Activated CD8-positive, alpha-beta memory T cell treated with anti-CD3 and anti-CD28 coated beads, Interleukin-2, amount 10 ng/mL, durations not matched to agents 7 days and 5 days (primary cell): ENCODE results near the gene BCL3. TPM values are rescaled to one million over a fixed set of nuclear protein-coding genes. Genes with fewer than 3 reads are reported as not detected.

ENCODE experiments used
- ATAC-seq: fragments of 150-1000 bp; cut with Tn5 transposase; one replicate; pipeline ENCODE4 v1.10.0; 2021; ENCODE audit warnings: moderate library complexity
- CTCF ChIA-PET: fragments of 350-600 bp; sonication (Branson Sonifier 250); formaldehyde crosslinking; loops from one replicate; lab custom pipeline; 2021; ENCODE audit warnings: antibody characterized with exemption; lab: Charles Lee
- DNase-seq: peaks from one replicate; pipeline ENCODE4 v3.0.0-alpha.2; 2020
- H3K27ac Mint-ChIP-seq: one replicate; pipeline ENCODE4 v1.8.0; 2021; ENCODE audit warnings: mild to moderate bottlenecking, mixed read lengths
- H3K27me3 Mint-ChIP-seq: one replicate; pipeline ENCODE4 v1.8.0; 2021; ENCODE audit warnings: mixed read lengths
- H3K36me3 Mint-ChIP-seq: one replicate; pipeline ENCODE4 v1.8.0; 2021; ENCODE audit warnings: mild to moderate bottlenecking, mixed read lengths
- H3K4me1 Mint-ChIP-seq: one replicate; pipeline ENCODE4 v1.8.0; 2021; ENCODE audit warnings: mixed read lengths
- H3K4me3 Mint-ChIP-seq: one replicate; pipeline ENCODE4 v1.8.0; 2021; ENCODE audit warnings: mild to moderate bottlenecking, moderate library complexity, mixed read lengths
- H3K9me3 Mint-ChIP-seq: one replicate; pipeline ENCODE4 v1.8.0; 2022; ENCODE audit warnings: low read depth, mixed read lengths
- microRNA-seq: library from miRNA; unstranded; fragments of <30 nt; microRNA quantifications from one replicate; pipeline ENCODE4 v1.2.0, GENCODE V29; 2022
- total RNA-seq, 2 experiments: library from RNA; stranded (reverse); gene quantifications; one replicate each; pipeline ENCODE4 v1.2.3, GENCODE V29; 2021

The BCL3 gene
- total RNA-seq, 2 experiments from 2014 or later: 56.3 to 60.3 TPM

DNA sequence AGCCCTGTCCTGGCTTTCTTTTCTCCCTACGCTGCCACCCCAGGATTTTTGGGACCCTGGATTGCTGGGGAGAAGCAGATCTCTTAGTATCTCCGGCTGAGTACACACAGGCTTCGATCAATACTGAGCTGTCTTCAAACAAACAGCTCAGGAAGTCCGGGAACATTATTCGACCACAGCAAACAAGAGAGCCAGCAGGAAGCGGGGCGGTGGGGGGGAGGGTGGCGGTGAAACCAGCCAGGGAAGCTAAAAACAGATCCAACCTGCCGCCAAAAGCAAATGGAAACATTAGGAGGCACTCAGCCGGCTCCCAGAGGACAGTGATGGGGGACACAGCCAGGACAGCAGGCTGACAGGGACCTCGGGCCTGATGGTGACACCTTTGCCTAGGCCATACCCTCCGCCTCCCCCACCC is 48.2 kb downstream of the BCL3 start:
- peaks cover 9% of the 10 kb centered on the region for H3K4me1 Mint-ChIP-seq
- ATAC-seq (no peak), DNase-seq (no peak)
- no peaks in the 10 kb centered on the region for H3K36me3 Mint-ChIP-seq
- no peak overlapping the region for H3K4me3 Mint-ChIP-seq
- CTCF ChIA-PET: interaction anchor here (0.8 to 2.9 kb wide), 4 partner anchors 10 to 73 kb away, joined by 4 to 10 read pairs (median 6); no protein-coding TSS in a partner anchor
- H3K27ac Mint-ChIP-seq: no peak overlapping the region
- H3K9me3 Mint-ChIP-seq: no peaks in the 10 kb centered on the region
- no peaks in the 10 kb centered on the region for H3K27me3 Mint-ChIP-seq

DNA sequence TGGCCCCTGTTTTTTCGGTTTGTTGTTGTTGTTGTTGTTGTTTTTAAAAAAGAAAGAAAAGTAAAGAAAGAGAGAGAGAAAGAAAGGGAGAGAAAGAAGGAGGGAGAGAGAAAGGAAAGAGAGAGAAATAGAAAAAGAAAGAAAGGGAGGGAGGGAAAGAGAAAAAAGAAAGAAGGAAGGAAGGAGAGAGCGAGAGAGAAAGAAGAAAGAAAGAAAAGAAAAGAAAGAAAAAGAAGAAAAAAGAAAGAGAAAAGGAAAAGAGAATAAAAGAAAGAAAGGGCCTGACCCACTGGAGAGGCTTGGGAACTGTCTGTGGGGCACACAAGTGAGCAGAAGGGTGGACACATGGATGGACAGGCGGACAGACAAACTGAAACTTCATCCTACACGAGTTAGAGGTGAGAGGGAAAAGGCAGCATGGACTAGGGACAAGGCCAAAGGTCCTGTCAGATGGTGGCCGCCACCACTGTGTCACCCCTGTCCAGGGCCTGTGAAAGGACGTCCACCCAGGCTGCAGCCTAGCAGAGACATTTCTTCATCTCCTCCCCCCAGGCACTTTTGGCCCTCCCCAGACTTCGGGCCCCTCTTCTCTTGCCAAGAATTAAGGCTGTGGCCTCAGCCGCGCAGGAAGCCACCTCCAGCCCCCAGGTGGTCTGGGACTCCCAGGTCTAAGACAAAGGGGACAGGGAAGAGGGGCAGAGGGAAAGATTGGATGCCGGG is 51.3 kb downstream of the BCL3 start:
- H3K27ac Mint-ChIP-seq: no peak overlapping the region
- no peaks in the 10 kb centered on the region for H3K36me3 Mint-ChIP-seq
- no peak overlapping the region for H3K4me3 Mint-ChIP-seq
- H3K27me3 Mint-ChIP-seq: no peaks in the 10 kb centered on the region
- ATAC-seq (no peak), DNase-seq (no peak)
- H3K4me1 Mint-ChIP-seq: peaks cover 9% of the 10 kb centered on the region
- CTCF ChIA-PET: interaction anchor here (1.1 to 2.0 kb wide), 4 partner anchors 29 to 539 kb away, joined by 3 to 7 read pairs (median 5); partner anchors contain the start of gene NECTIN2
- no peaks in the 10 kb centered on the region for H3K9me3 Mint-ChIP-seq

GRCh38 chr19:44800461-44800860 is 52.0 kb downstream of the BCL3 start:
- CTCF ChIA-PET: no interaction called here
- Mint-ChIP-seq H3K4me1 (peaks cover 9% of the 10 kb centered on the region), H3K36me3 (no peaks in the 10 kb centered on the region), H3K4me3 (no peak overlapping the region), H3K9me3 (no peaks in the 10 kb centered on the region), H3K27me3 (peaks cover 3% of the 10 kb centered on the region), H3K27ac (no peak overlapping the region)
- ATAC-seq (peak; percentile 98), DNase-seq (peak; percentile 90)

DNA sequence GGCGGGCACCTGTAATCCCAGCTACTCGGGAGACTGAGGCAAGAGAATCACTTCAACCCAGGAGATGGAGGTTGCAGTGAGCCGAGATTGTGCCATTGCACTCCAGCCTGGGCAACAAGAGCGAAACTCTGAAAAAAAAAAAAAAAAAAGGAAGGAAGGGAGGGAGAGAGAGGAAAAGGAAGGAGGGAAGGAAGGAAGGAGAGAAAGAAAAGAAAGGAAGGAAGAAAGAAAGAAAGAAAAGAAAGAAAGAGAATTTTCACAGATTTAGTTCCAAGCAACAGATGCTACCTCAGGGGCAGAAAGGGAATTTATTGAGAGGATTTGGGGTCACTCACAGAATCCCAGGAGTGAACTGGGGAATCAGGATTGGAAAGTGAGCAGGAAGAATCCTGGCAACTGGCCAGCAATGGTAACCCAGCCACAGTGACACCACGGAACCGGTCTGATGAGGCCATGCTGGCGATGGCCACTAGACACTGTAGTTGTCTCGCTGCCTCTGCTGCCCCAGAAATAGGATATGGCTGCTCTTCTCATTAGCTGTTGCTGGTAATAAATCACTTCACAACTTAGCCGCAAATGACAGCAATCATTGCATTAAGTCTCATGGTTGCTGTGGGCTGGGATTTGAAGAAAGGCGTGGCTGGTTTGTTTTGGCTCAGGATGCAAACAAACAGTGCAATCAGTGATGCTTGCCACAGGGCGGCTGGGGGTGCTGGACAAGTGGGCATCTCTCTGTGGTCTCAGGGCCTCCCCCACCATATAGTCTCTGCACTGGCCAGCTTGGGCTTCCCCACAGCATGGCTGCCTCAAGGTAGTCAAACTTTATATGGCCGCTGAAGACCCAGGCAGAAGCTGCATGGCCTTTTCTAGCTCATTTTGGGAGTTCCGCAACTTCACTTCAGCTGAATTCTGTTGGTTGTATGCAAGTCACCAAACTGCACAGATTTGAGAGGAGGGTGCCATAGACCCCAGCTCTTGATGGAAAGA is 55.2 kb downstream of the BCL3 start:
- Mint-ChIP-seq H3K4me1 (no peaks in the 10 kb centered on the region), H3K4me3 (no peak overlapping the region), H3K27ac (no peak overlapping the region), H3K27me3 (peaks cover 10% of the 10 kb centered on the region), H3K36me3 (no peaks in the 10 kb centered on the region), H3K9me3 (no peaks in the 10 kb centered on the region)
- CTCF ChIA-PET: interaction anchor here (0.7 to 1.9 kb wide), 8 partner anchors 19 to 114 kb away, joined by 3 to 7 read pairs (median 3); partner anchors contain the start of gene NECTIN2
- no peak for ATAC-seq
- no peak for DNase-seq

DNA sequence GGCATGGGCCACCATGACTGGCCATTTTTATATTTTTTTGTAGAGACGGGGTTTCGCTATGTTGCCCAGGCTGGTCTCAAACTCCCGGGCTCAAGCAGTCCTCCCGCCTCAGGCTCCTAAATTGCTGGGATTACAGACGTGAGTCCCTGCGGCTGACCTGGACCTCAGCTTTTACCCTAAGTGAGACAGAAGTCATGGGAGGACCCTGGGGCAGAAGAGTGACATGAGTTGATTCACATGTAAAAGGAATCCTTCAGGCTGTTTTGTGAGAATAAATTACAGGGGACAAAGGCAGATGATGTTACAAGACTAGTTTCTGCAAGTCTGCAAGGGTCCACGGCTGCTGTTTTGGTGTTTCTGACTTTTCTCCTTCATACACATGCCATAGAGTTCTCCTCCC is 57.8 kb downstream of the BCL3 start:
- ATAC-seq (no peak), DNase-seq (no peak)
- H3K9me3 Mint-ChIP-seq: no peaks in the 10 kb centered on the region
- H3K4me3 Mint-ChIP-seq: no peak overlapping the region
- H3K27ac Mint-ChIP-seq: no peak overlapping the region
- H3K27me3 Mint-ChIP-seq: peaks cover 16% of the 10 kb centered on the region
- H3K4me1 Mint-ChIP-seq: no peaks in the 10 kb centered on the region
- CTCF ChIA-PET: interaction anchor here (1.0 kb wide), 1 partner anchor 82 kb away, joined by 4 read pairs; no protein-coding TSS in a partner anchor
- no peaks in the 10 kb centered on the region for H3K36me3 Mint-ChIP-seq

GRCh38 chr19:44807162-44807561 is 58.7 kb downstream of the BCL3 start:
- no peaks in the 10 kb centered on the region for H3K36me3 Mint-ChIP-seq
- H3K9me3 Mint-ChIP-seq: no peaks in the 10 kb centered on the region
- CTCF ChIA-PET: interaction anchor here (0.7 to 1.6 kb wide), 3 partner anchors 12 to 83 kb away, joined by 3 to 4 read pairs (median 4); partner anchors contain the start of gene NECTIN2
- no peak for DNase-seq
- no peak overlapping the region for H3K27ac Mint-ChIP-seq
- no peaks in the 10 kb centered on the region for H3K4me1 Mint-ChIP-seq
- no peak for ATAC-seq
- no peak overlapping the region for H3K4me3 Mint-ChIP-seq
- peaks cover 16% of the 10 kb centered on the region for H3K27me3 Mint-ChIP-seq

DNA sequence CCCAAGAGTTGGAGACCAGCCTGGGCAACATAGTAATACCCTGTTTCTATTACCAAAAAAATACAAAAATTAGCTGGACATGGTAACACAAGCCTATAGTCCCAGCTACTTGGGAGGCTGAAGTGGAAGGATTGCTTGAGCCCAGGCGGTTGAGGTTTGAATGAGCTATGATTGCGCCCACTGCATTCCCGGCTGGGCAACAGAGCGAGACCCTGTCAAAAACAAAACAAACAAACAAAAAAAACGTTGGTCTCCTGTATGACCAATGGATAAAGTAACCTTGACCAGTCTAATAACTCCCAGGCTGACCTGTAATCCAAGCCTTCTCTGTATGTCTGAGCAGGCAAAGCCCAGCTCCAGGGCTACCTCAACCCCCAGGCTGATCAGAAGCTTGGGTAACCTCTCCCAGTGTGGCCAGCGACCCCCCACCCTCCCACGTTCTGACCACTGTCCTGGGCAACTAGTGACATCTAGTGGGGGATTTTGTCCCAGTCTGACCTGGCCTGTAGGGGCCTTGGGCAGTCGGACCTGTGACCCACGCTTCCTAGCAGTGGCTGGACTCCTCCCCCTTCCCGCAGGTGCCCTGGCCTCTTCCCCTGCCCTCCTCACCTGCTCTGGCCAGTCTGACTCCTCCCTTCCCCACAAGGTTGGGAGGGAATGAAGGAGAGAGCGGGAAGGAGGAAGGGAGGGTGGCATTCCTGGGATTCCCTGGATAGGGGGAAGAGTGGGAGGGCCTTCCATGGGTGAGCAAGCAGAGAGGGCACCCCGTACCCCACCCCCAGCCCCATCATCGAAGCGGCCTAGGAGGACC is 59.3 kb downstream of the BCL3 start:
- Mint-ChIP-seq H3K9me3 (no peaks in the 10 kb centered on the region), H3K4me1 (no peaks in the 10 kb centered on the region), H3K27ac (no peak overlapping the region), H3K27me3 (peaks cover 16% of the 10 kb centered on the region), H3K36me3 (no peaks in the 10 kb centered on the region), H3K4me3 (no peak overlapping the region)
- DNase-seq: no peak
- CTCF ChIA-PET: interaction anchor here (0.7 to 1.6 kb wide), 3 partner anchors 12 to 151 kb away, joined by 3 to 4 read pairs (median 3); partner anchors contain the start of gene NECTIN2
- ATAC-seq: no peak

DNA sequence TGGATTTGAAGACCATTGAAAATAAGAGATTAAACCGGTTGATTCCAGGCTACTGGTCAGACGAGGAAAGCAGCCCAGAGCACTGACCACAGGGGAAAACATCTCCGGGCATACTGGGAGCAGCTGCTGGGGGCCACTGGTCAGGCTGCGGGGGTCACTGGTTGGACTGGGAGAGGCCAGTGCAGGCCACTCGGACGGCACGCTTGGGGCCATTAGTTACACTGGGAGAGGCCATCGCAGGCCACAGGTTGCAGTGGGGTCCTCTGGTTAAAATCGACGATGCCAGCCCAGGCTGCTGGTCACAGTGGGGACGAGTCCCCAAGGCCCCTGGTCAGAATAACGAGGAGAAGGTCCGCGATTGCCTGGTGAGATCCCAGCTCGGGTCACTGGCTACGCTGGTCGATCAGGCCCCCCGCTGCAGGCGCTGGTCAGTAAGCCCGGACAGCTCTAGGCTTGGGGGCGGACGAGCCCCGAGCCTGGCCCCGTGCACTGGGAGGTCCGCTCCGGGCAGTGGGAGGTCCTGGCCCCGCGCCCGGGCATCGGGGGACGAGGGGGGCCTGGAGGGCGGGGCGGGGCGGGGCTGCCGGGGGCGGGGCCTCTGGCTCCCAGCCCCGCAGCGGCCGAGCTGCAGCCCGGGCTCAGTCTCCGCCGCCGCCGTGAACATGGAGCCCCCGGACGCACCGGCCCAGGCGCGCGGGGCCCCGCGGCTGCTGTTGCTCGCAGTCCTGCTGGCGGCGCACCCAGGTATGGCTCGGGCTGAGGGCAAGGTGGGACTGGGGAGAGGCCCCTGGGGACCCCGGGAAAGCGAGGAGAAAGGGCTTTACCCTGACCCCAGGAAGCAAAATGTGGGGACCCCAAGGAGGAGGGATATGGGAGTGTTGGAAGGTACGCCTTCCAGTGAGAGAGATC is 60.2 kb downstream of the BCL3 start, which contains the start of gene BCAM:
Gene BCAM (plus strand): TSS at position 641 of the 909 bp plus-strand sequence. CDS start 22 bp downstream, at position 663.
- Mint-ChIP-seq H3K4me3 (no peak within 1 kb of the TSS), H3K27me3 (peaks cover 16% of the 10 kb centered on the region), H3K4me1 (no peaks in the 10 kb centered on the region), H3K27ac (no peak within 1 kb of the TSS), H3K36me3 (no peaks in the 10 kb centered on the region), H3K9me3 (no peaks in the 10 kb centered on the region)
- DNase-seq: no peak
- CTCF ChIA-PET: interaction anchor here (0.9 to 1.6 kb wide), 2 partner anchors 38 to 152 kb away, joined by 3 read pairs; partner anchors contain the start of gene NECTIN2
- ATAC-seq: no peak

Small RNA genes within 50 kb of the gene (microRNA-seq; reads per million reads assigned to microRNA genes)
- not detected for gene MIR8085

Other genes starting within 250 kb of the BCL3 start
- 10 to 100 TPM in 1 of 2 experiments, 1 to 10 TPM in 1; 9.1 to 12.7 TPM for gene ZNF180, start 248.2 kb upstream of the BCL3 start, total RNA-seq
- not detected for gene CEACAM20, start 219.0 kb upstream of the BCL3 start, total RNA-seq
- not detected for gene IGSF23, start 135.1 kb upstream of the BCL3 start, total RNA-seq
- 1 to 10 TPM; 2.4 to 7.8 TPM for gene PVR, start 104.8 kb upstream of the BCL3 start, total RNA-seq
- gene CEACAM19, start 77.2 kb upstream of the BCL3 start, total RNA-seq: under 1 TPM in 1 of 2 experiments, not detected in 1; 0.63 TPM
- not detected for gene CEACAM16, start 49.6 kb upstream of the BCL3 start, total RNA-seq
- not detected for gene CBLC, start 29.2 kb downstream of the BCL3 start, total RNA-seq
- not detected for gene BCAM, start 60.4 kb downstream of the BCL3 start, total RNA-seq
- gene NECTIN2, start 97.6 kb downstream of the BCL3 start, total RNA-seq: under 1 TPM; 0.49 to 0.67 TPM
- gene TOMM40, start 142.5 kb downstream of the BCL3 start, total RNA-seq: 100 to 1,000 TPM in 1 of 2 experiments, 10 to 100 TPM in 1; 66.9 to 103 TPM
- under 1 TPM; 0.44 to 0.47 TPM for gene APOE, start 157.1 kb downstream of the BCL3 start, total RNA-seq
- 1 to 10 TPM in 1 of 2 experiments, not detected in 1; 1.9 TPM for gene APOC1, start 165.9 kb downstream of the BCL3 start, total RNA-seq
- gene APOC4, start 193.5 kb downstream of the BCL3 start, total RNA-seq: not detected
- not detected for gene APOC2, start 197.3 kb downstream of the BCL3 start, total RNA-seq
- 10 to 100 TPM; 73.0 to 74.7 TPM for gene CLPTM1, start 206.7 kb downstream of the BCL3 start, total RNA-seq